Kidney (tissue), 14 donors: ENCODE measurements around the gene UCP1. TPM values are rescaled to one million over a fixed set of nuclear protein-coding genes. Genes with fewer than 3 reads are reported as not detected.

Experiments used
- DNase-seq, 5 donors: peaks; one replicate each; pipeline ENCODE4 v3.0.0-alpha.2; 2013 to 2020
- FAIRE-seq: peaks from 2 replicates; lab custom pipeline; 2012; peaks lifted over from hg19 to GRCh38; lab: Jason Lieb, UNC
- H3K27ac ChIP-seq, 2 donors: one replicate each; pipeline ENCODE4 v1.7.0; 2013; ENCODE audit warnings: low read depth in 2 of 2, low read length in 2 of 2, inconsistent platforms in 1 of 2
- H3K27me3 ChIP-seq: one replicate; pipeline ENCODE4 v1.7.1; 2013; ENCODE audit warnings: low read length, inconsistent platforms; ENCODE audit not compliant: control insufficient read depth, insufficient read depth
- H3K36me3 ChIP-seq, 3 donors: one replicate each; pipeline versions ENCODE4 v1.7.0 to v1.7.1; 2013; ENCODE audit warnings: low read length in 3 of 3, control low read depth in 1 of 3, inconsistent platforms in 1 of 3; ENCODE audit not compliant: insufficient read depth in 3 of 3, control insufficient read depth in 2 of 3
- H3K4me1 ChIP-seq, 3 donors: one replicate each; pipeline versions ENCODE4 v1.7.0 to v1.7.1; 2013; ENCODE audit warnings: low read length in 3 of 3, inconsistent platforms in 1 of 3, low read depth in 1 of 3; ENCODE audit not compliant: control insufficient read depth in 2 of 3, insufficient read depth in 2 of 3
- H3K4me3 ChIP-seq, 3 donors: one replicate each; pipeline versions ENCODE4 v1.7.0 to v1.8.1; 2013; ENCODE audit warnings: low read length in 3 of 3, control low read depth in 1 of 3, inconsistent platforms in 1 of 3
- H3K9ac ChIP-seq, 3 donors: one replicate each; pipeline versions ENCODE4 v1.7.0 to v1.7.1; 2013; ENCODE audit warnings: low read length in 3 of 3, control low read depth in 1 of 3, inconsistent platforms in 1 of 3
- H3K9me3 ChIP-seq, 3 donors: one replicate each; pipeline versions ENCODE4 v1.7.0 to v1.7.1; 2013; ENCODE audit warnings: low read length in 3 of 3, control low read depth in 1 of 3, inconsistent platforms in 1 of 3; ENCODE audit not compliant: control insufficient read depth in 2 of 3, insufficient read depth in 1 of 3
- intact Hi-C: fragments of 100-400 bp; cut with DNase I; formaldehyde crosslinking; loops from one replicate; pipeline ENCODE4 v1.11.1; 2022
- polyA plus RNA-seq: library from polyadenylated mRNA; stranded (reverse); fragments of 350-450 nt; fragmentation: Illumina TruSeq; extraction: RNeasy Lipid Tissue Mini Kit (QIAGEN cat#74804); gene quantifications from one replicate; pipeline ENCODE4 v1.2.3, GENCODE V29; 2014; ENCODE audit warnings: low read depth, low replicate concordance; ENCODE audit not compliant: insufficient read depth
- total RNA-seq: library from RNA; stranded (reverse); fragmentation: NEBNext Ultra II Directional; extraction: Animal tissue kit (Norgen Biotek cat#: 25700); gene quantifications from one replicate; pipeline ENCODE4 v1.2.1, GENCODE V29; 2021
- TF ChIP-seq, protein P1 (sequence below): IDR thresholded peaks from 3 replicates; pipeline ENCODE4 v1.5.1; 2012; ENCODE audit warnings: mild to moderate bottlenecking, moderate library complexity, borderline replicate concordance; ENCODE audit not compliant: insufficient read depth; ENCODE audit errors: extremely low read depth
- donor health status: control.
- donor health status: control.
- donor health status: control.
- donor health status: control.
- donor health status: control.
- donor health status: DM: yes; HTN: yes; CAD: no.
- donor health status: Normal renal cell carcinoma (clear cell type).

The UCP1 gene
- total and polyA plus RNA-seq, 2 donors from 2014 or later = not detected

DNA sequence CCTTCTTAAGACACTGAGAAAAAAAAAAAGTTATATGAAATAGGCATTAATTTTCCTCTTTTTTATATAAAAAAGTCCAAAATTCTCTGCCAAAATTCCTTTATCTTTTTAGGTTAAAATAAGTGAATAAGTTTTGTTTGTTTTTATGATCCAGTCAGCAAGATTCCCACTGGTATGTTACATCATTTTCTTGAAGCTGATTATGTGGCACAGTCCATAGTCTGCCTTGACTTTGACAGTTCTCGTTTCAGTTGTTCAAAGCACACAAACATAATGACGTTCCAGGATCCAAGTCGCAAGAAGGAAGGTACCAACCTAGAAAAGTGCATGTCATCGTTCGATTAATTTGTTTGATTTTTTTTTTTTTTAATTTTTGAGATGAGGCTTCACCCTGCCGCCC, 9.1 kb downstream of the UCP1 start:
- no peak for FAIRE-seq

DNA sequence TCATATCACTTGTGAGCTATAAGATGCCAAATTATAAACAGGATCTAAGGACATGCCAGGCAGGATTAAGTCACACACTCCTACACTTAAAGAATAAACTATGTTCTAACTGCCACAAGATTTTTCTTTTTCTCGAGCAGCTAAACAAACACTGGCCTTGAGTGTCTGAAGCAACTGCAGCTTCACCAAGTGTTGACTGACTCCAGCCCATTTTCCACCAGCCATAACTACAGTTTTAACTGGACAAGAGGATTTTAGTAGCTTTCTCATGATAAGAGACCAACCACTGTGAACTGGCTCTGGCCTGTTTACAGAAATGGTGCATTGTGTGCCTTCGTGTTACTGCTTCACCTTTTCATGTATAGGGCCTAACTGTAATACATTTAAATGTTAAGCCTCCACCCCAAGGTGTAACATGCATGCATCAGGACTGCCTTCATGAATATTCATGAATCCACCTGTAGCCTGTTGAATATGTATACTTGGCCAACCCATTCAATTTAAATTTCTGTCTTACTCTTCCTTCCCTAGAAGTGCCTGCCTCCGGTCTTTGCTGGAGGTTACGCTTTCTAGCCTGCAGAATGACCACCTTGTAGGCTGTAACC, 10.8 kb downstream of the UCP1 start:
- FAIRE-seq = no peak

More for the DNA sequence above, 9.1 kb downstream of the UCP1 start:
- Histone ChIP-seq H3K9me3 (no peaks in the 10 kb centered on the region), H3K27ac (no peak overlapping the region), H3K27me3 (no peaks in the 10 kb centered on the region), H3K4me1 (no peaks in the 10 kb centered on the region), H3K36me3 (no peaks in the 10 kb centered on the region), H3K9ac (no peak overlapping the region), H3K4me3 (no peak overlapping the region)
- TF ChIP-seq, protein P1, sequence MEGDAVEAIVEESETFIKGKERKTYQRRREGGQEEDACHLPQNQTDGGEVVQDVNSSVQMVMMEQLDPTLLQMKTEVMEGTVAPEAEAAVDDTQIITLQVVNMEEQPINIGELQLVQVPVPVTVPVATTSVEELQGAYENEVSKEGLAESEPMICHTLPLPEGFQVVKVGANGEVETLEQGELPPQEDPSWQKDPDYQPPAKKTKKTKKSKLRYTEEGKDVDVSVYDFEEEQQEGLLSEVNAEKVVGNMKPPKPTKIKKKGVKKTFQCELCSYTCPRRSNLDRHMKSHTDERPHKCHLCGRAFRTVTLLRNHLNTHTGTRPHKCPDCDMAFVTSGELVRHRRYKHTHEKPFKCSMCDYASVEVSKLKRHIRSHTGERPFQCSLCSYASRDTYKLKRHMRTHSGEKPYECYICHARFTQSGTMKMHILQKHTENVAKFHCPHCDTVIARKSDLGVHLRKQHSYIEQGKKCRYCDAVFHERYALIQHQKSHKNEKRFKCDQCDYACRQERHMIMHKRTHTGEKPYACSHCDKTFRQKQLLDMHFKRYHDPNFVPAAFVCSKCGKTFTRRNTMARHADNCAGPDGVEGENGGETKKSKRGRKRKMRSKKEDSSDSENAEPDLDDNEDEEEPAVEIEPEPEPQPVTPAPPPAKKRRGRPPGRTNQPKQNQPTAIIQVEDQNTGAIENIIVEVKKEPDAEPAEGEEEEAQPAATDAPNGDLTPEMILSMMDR = no peak
- intact Hi-C loops = no loop called here
- DNase-seq = no peak

DNA sequence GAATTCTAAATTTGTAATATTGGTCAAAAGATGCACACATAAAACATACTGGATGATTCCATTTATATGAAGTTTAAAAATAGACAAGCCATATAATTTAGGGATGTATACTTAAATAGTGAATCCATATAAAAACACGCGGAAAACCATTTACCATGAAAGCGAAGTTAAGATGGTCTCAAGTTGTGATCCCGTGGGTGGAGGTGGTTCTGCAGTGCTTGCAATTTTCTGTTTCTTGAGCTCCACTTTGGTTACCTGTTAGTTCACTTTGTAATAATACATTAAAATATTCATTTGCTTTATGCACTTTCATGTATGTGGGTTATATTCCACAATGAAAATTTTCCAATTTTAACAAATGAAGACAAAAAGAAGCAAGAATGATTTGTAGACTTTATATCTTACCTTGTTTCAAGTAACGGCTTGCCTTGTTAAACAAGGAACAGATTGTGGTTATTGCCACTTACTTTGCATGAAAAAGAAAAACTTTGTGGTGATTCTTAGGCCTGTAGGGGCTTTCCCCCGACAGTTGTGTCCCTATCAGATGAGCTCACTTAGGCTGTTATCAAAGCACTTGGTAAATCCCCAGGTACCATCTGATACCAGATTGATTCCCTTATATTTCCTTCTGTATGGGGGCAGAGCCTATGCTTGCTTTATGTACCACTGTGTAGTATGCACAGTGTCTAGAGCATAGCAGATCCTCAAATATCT, 12.2 kb downstream of the UCP1 start:
- Histone ChIP-seq H3K36me3 (no peaks in the 10 kb centered on the region), H3K4me3 (no peak overlapping the region), H3K27me3 (no peaks in the 10 kb centered on the region), H3K9ac (no peak overlapping the region), H3K27ac (no peak overlapping the region), H3K9me3 (no peaks in the 10 kb centered on the region), H3K4me1 (no peaks in the 10 kb centered on the region)
- TF ChIP-seq, protein P1 = no peak
- FAIRE-seq = no peak
- DNase-seq = no peak
- intact Hi-C loops = no loop called here

More for the DNA sequence above, 10.8 kb downstream of the UCP1 start:
- H3K27me3 ChIP-seq = no peaks in the 10 kb centered on the region
- no peaks in the 10 kb centered on the region for H3K36me3 ChIP-seq
- no peak overlapping the region for H3K4me3 ChIP-seq
- no peak for DNase-seq
- no peak overlapping the region for H3K9ac ChIP-seq
- H3K9me3 ChIP-seq = no peaks in the 10 kb centered on the region
- no peaks in the 10 kb centered on the region for H3K4me1 ChIP-seq
- H3K27ac ChIP-seq = no peak overlapping the region
- TF ChIP-seq, protein P1 = no peak
- intact Hi-C loops = no loop called here
